ENCODE results near the gene PTPRM. TPM values are rescaled to one million over a fixed set of nuclear protein-coding genes. Genes with fewer than 3 reads are reported as not detected.

The PTPRM gene
- total RNA-seq, 1 donor from 2014 or later, result 131 TPM

DNA sequence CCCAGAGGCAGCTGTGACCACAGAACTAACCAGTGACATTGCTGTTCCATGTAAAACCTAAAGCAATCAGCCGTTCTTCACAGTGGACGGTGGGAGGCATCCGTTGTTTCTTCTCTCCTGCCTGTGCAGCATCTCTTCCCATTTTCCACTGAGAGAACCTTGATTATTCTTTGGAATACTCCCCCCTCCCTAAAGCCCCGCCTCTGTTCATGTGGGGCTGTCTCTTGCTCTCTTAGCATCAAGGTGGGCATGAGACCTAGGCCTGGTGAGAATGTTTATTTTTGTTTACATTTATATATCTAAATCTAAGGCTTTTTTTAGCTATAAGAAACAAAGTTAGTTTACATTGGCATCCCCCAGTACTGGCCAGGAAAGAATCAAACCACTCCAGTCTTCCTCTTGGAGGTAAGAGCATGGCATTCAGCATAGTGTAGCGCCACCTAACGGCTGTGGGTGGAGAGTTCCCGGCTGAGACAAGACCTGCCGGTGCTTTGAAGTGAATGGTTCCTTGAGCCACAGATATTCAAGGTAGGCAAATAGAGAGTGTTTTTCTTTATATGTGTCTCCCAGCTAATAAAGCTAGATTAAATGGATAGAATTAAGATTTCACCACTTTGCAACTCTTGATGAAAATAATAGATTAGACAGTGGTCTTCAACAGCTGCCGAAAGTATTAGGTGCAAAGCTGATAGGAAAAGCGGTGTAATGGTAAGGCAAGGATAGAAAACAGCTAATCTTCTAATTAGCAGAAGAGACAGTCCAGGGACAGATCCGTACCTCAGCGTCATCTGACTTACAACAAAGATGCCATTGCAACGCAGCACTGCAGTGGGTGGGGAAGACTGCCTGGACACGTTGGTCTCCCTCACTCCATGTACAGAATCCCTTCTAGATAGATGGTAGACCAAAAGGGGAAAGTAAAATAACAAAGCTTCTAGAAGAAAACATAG is 822.5 kb downstream of the PTPRM start:
- Mint-ChIP-seq H3K4me3 (ENCODE audit: unreplicated experiment) (no peak overlapping the region), H3K27ac (ENCODE audit: unreplicated experiment) (peak overlapping the region; percentile 34), H3K27me3 (ENCODE audit: low read depth) (no peaks in the 10 kb centered on the region), H3K9me3 (ENCODE audit: low read depth) (no peaks in the 10 kb centered on the region), H3K4me1 (ENCODE audit: low read depth) (no peaks in the 10 kb centered on the region), H3K36me3 (ENCODE audit: low read depth) (peaks cover 53% of the 10 kb centered on the region)
- TF ChIP-seq, protein P1, sequence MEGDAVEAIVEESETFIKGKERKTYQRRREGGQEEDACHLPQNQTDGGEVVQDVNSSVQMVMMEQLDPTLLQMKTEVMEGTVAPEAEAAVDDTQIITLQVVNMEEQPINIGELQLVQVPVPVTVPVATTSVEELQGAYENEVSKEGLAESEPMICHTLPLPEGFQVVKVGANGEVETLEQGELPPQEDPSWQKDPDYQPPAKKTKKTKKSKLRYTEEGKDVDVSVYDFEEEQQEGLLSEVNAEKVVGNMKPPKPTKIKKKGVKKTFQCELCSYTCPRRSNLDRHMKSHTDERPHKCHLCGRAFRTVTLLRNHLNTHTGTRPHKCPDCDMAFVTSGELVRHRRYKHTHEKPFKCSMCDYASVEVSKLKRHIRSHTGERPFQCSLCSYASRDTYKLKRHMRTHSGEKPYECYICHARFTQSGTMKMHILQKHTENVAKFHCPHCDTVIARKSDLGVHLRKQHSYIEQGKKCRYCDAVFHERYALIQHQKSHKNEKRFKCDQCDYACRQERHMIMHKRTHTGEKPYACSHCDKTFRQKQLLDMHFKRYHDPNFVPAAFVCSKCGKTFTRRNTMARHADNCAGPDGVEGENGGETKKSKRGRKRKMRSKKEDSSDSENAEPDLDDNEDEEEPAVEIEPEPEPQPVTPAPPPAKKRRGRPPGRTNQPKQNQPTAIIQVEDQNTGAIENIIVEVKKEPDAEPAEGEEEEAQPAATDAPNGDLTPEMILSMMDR (IDR thresholded peaks at IDR 0.05), result peak; percentile 91
- no peak for DNase-seq (ENCODE audit: low spot score)

- Mint-ChIP-seq H3K9me3 (ENCODE audit: low read depth) (no peaks in the 10 kb centered on the region), H3K4me3 (ENCODE audit: unreplicated experiment) (no peak overlapping the region), H3K4me1 (ENCODE audit: low read depth) (no peaks in the 10 kb centered on the region), H3K27ac (ENCODE audit: unreplicated experiment) (no peak overlapping the region), H3K27me3 (ENCODE audit: low read depth) (no peaks in the 10 kb centered on the region), H3K36me3 (ENCODE audit: low read depth) (peaks cover 45% of the 10 kb centered on the region)
- TF ChIP-seq, protein P1 (IDR thresholded peaks at IDR 0.05), result no peak
- DNase-seq (ENCODE audit: low spot score), result no peak
Observed at GRCh38 chr18:8391068-8391467, 824.0 kb downstream of the PTPRM start.

DNA sequence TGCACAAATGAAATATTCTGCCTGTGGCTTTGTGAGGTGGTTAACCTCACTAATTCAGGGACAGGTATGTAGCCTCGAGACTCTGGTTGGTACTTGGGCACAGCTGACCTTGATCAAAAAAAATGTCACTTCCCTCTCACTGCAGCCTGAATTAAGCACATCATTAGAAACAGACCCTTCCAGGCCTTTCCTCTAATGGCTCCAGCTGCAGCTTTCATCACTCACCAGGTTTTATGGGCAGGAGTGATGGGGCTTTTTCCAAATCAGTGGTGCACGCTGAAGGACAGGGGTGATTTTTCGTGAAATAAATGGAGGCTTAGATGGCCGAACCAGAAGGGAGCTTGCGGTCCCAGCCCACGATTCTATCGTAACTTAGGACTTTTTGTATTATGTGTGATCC is 829.1 kb downstream of the PTPRM start:
- no peaks in the 10 kb centered on the region for H3K9me3 Mint-ChIP-seq (ENCODE audit: low read depth)
- H3K27me3 Mint-ChIP-seq (ENCODE audit: low read depth), result no peaks in the 10 kb centered on the region
- H3K4me1 Mint-ChIP-seq (ENCODE audit: low read depth), result peaks cover 12% of the 10 kb centered on the region
- TF ChIP-seq, protein P1 (IDR thresholded peaks at IDR 0.05), result no peak
- no peak overlapping the region for H3K4me3 Mint-ChIP-seq (ENCODE audit: unreplicated experiment)
- DNase-seq (ENCODE audit: low spot score), result no peak
- H3K27ac Mint-ChIP-seq (ENCODE audit: unreplicated experiment), result no peak overlapping the region
- H3K36me3 Mint-ChIP-seq (ENCODE audit: low read depth), result peaks cover 22% of the 10 kb centered on the region

DNA sequence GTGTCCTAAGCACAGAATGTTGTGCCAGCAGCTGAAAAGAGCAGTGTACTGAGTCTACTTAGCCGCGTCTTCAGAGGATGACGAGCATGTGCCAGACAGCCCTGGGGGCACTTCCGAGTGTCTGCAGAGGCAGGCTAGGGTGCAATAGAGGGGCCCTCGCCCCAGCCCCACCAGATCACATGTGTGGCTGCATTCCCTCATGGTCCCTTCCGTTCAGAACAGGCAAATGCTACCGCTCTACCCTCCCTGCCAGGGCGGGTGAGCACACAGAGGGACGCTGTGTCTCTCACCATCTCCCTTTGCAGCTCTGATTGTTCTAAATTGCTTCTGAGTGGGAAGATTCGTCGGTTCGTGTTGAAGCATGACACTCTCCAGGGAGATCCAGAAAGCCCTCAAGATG is 829.9 kb downstream of the PTPRM start:
- H3K9me3 Mint-ChIP-seq (ENCODE audit: low read depth), result no peaks in the 10 kb centered on the region
- H3K36me3 Mint-ChIP-seq (ENCODE audit: low read depth), result peaks cover 22% of the 10 kb centered on the region
- DNase-seq (ENCODE audit: low spot score), result no peak
- H3K4me1 Mint-ChIP-seq (ENCODE audit: low read depth), result peaks cover 12% of the 10 kb centered on the region
- no peak overlapping the region for H3K27ac Mint-ChIP-seq (ENCODE audit: unreplicated experiment)
- H3K4me3 Mint-ChIP-seq (ENCODE audit: unreplicated experiment), result no peak overlapping the region
- TF ChIP-seq, protein P1 (IDR thresholded peaks at IDR 0.05), result no peak
- H3K27me3 Mint-ChIP-seq (ENCODE audit: low read depth), result no peaks in the 10 kb centered on the region

DNA sequence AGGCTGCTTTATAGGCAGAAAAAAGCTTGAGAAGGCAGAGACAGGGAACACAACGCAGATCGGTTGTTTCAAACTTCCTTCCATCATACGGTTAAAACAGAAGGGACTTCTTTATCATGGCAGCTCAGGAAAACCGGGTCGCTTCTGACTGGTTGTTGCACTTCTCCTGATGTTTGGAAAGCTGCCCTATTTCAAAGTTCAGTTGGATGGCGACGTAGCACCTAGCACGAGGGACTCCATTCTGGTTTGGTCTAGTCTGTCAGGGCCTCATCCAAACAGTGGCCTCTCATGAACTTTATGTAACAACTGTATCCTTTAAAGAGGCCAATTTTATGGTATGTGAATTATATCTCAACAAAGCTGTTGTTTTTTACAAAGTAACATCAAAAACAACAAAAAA is 832.0 kb downstream of the PTPRM start:
- H3K27ac Mint-ChIP-seq (ENCODE audit: unreplicated experiment), result no peak overlapping the region
- TF ChIP-seq, protein P1 (IDR thresholded peaks at IDR 0.05), result no peak
- no peak overlapping the region for H3K4me3 Mint-ChIP-seq (ENCODE audit: unreplicated experiment)
- H3K4me1 Mint-ChIP-seq (ENCODE audit: low read depth), result peaks cover 12% of the 10 kb centered on the region
- H3K9me3 Mint-ChIP-seq (ENCODE audit: low read depth), result peaks cover 2% of the 10 kb centered on the region
- peaks cover 18% of the 10 kb centered on the region for H3K36me3 Mint-ChIP-seq (ENCODE audit: low read depth)
- no peaks in the 10 kb centered on the region for H3K27me3 Mint-ChIP-seq (ENCODE audit: low read depth)
- DNase-seq (ENCODE audit: low spot score), result no peak
